Left renal pelvis (tissue), 4 donors: Measurements from ENCODE around the gene PARM1. TPM values are rescaled to one million over a fixed set of nuclear protein-coding genes. Genes with fewer than 3 reads are reported as not detected.

Experiments
- DNase-seq, 4 donors: peaks; one replicate each; pipeline ENCODE4 v3.0.0-alpha.2; 2013; ENCODE audit warnings: low read depth in 4 of 4, low spot score in 3 of 4
- polyA plus RNA-seq, 4 donors: library from polyadenylated mRNA; unstranded; fragments of 120-200 nt; gene quantifications; one replicate each; pipeline ENCODE4 v1.2.1, GENCODE V29; 2013; ENCODE audit not compliant: insufficient read length in 4 of 4

Gene PARM1
- polyA plus RNA-seq, 4 donors, result 22.6 to 65.9 (median 50.6) TPM

DNA sequence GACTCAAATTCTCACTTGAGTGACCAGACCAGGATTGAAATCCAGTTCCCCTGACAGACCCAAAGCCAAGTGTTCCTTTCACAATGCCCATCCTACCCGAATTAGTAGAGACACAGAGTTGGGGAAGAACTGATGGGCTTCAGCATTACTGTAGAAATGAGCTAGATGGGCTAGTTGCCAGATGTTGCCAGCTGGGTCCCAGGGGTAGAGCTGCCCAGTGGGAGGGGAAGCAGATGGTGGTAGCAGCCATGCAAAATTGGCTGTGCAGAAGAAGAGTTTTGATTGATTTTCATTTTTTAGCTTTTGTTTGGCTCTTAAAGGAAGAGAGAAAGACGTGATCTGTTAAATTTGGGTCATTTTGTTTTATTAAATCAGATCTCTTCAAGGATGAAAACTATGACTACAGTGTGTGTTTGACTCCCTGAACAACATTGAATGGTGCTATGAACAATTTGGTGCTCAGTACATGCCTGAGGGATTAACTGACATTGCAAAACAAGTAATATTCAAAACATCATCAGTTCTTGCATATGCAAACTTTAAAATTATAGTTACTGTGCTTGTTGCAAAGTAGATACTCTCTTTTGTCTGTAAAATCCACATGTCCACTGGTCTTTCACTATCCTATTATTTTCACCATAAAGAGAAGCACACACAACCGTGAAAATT lies 86.0 kb downstream of the PARM1 start:
- no peak for DNase-seq

DNA sequence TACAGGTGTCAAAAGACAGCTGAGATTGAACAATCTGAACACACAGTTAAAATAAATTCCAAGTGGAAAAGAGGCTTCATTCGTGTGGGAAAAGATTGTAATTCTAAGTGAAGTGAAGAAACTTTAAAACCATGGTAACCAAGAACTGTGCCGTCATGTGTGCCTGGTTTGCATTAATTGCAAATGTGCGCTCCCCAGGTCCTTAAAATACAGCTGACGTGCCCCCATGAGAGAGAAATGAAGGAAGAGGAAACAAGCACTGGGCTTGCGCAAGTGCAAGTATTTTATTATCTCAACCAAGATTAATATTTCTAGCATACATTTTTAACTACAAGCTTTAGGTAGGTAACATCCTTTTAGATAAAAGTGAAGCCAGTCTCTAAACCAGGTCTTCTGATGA lies 92.5 kb downstream of the PARM1 start:
- DNase-seq, result no peak

DNA sequence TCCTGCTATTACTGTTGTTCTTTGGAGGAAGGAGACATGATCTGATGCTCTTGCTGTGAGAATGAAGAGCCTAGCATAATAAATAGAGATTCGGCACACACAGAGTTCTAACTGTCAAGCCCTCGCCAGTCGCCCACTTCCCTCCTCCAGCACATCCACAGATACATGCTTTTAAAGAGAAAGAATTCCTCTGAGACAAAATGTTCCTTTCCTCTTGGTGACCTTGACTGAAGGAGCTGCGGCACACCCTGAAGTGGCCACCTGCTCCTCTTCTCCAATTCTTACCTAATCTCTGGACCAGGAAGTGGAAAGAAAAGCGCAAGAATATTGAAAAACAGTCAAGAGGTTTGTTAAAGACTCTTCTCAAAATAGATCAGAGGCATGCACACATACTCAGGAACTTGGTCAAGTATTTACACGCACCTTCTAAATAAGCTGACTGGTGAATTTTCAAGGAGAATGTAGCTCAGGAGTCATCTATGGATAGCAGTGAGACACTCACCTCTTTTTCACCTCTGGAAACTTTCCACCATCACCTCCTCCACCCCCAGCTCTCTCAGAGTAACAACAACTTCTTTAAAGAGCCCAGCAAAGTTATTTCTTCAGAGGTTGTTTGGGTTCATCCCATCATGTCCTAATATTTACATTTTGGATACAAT lies 95.4 kb downstream of the PARM1 start:
- DNase-seq, result no peak

DNA sequence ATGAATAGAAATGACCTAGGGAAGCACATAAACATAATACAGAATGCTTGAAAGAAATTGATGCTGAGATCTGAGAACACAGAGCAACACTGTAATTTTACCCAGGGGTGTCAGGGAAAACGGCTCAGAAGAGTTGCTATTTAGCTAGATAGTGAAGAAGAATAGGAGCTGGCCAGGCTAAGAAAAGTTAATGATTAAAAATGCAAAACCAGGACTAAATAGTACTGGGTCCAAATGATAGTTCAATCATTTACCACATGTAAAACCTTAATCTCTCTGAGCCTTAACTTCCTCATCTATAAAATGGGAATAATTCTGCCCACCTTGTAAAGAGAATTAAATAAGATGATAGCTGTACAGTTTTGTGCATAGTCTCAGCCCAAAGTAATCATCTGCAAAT lies 97.1 kb downstream of the PARM1 start:
- DNase-seq, result no peak

DNA sequence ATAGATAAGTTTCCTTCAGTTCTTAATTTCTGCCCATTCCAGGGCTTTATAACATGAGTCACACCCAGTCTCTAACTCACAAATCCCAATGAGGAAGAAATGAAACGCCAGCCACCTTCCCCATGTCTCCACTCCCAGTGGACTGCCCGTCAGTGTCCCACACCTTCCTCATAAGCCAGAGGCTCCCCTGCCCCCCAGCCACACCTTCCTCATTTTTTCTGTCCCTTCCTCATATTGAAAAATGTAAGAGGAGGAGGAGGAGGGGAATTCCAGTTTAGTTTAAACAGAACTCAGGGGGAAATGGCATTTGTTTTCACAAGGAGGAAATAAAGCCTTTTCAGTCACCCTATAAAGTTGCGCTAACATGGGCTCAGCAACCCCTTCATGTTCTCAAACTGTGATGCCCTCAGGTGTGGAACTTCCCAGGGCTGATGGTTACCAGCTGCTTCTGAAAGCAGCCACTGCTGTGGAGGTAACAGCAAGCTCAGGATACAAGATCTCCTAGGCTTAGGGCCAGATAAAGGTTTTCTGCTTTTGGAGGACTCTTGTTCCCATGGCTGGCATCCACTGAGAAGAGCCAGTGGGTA lies 97.8 kb downstream of the PARM1 start:
- no peak for DNase-seq

DNA sequence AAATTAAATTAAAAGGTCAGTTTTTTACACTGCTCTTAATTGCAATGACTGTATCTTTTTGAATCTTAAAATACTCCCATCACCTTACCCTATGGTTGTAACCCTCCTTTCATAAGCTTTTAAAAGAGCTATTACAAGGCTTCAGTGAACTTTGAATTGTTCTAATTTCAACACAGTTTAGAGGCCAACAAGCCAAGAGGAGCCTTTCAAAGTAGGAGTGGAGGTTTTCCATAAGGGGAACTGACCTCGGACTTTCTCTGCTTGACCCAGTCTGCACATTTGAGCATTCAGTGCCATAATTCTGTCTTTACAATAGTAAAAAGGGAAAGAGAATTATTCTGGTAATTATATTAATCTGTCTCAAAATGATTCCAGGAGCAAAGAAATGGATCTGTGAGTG lies 98.9 kb downstream of the PARM1 start:
- no peak for DNase-seq

DNA sequence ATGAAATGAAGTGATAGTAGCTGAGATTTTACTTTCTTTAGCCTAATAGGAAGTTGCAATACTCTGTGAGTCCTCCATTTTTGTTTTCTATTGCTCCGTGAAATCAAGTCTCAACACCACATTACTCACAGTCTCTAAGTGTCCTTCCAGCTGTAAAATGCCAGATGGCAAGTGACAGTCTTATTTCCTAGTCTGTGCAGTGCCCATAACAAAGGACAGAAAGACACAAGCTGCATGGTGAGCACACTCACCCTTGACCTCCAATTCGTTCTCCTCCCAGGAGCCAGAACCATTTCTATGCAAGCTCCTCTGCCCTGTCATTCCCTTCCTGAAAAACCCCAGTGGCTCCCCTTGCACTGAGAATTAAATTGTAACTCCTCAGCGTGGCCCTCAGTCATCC lies 101.6 kb downstream of the PARM1 start:
- no peak for DNase-seq

DNA sequence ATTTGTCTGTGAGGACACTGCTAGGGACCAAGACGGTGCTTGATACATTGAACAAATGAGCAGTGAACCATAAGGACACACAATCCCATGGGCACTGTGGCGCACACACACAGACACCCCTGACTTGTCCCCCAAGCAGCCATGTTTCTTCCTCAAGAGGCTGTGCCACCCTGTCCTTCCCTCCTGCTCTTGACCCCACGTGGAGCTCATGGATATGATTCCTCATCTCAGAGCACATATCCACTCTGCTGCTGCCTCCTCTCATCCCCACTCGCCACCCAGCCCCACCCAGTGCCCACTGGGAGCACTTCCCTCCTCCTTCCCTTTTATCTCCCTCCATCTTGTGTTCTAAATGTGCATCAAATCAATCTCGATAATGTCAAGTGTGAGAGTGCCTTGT lies 102.4 kb downstream of the PARM1 start:
- no peak for DNase-seq

DNA sequence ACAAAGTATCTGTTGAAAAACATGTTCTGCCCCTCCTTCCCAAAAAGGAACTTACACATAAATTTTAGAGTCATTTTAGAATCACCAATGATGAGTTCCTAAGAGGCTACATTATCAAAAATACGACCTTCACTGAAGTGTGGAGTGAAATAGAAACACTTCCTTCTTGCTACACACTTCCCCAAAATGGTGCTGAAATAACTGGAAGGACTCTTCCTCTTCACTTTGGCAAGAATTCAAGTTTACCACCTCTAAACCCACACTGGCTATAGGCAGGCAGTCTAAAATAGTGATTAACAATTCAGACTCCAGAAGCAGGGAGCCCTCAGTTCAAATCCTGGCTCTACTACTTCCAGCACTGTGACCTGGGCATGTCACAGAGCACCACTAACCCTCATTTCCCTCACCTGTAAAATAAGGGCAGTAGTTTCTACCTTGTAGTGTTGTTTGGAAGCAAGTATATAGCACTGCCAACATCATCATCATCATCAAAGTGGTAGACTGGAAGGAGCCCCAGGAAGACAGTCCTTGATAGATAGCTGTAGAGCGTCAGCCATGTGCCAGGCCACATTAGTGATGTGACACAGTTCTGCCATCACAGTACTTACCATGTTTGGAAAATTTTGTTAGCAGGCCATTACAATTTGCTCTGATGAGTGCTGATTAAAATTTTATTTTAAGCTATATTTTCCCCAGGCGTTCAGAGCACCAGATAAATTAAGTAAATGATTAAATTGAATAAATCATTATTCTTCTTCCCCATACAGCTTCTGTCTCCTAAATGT lies 103.3 kb downstream of the PARM1 start:
- DNase-seq, result no peak

DNA sequence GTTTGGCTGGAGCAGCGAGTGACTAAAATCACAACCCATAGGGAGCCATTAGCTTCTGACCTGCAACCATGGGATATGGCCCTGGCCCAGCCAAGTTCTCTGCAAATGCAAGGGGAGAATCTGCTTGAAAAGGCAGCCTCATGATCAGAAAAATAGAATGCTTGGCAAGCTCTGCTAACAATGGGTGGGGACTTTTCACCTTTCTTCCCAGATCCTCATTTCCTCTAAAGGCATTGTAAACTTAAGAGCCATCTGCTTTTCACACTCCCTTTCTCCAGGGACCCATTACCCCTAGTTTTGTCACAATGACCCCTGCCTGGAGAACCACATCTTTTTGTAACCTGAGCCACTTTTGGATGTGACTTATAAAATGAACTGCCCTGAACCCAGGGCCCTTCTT lies 104.3 kb downstream of the PARM1 start:
- DNase-seq, result no peak

DNA sequence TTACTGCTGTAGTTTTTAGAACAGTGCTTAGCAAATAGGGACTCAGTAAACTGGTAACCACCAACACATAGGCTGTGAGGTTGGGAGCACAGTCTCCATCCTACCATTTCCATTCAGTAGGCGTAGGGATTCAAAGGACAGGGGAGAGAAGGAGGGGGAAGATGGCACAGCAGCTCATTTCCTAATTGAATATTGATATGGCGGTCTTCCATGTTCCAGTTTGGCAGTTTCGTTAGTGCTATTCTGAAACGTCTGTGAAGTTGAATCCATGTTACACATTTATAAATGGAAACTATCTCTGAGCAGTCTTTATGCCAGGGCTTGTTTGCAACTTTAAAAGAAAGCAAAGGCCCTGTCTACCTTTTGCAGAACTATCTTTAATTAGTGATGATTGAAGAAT lies 105.5 kb downstream of the PARM1 start:
- no peak for DNase-seq

DNA sequence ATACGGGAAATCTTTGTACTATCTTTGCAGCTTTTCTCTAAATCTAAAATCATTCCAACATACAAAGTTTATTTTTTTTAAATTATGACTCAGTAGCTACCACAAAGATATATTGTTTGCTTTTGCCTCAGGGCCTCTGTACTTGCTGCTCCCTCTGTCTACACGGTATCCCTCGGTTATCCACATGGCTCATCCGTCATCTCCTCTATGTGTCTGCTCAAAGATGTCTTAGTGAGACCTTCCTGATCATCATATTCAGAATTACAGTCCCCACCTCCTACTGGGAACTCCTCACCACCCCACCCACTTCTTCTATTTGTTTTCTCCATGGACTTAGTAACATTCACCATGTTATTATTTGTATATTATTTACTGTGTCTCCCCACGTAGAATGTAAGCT lies 107.8 kb downstream of the PARM1 start:
- no peak for DNase-seq

DNA sequence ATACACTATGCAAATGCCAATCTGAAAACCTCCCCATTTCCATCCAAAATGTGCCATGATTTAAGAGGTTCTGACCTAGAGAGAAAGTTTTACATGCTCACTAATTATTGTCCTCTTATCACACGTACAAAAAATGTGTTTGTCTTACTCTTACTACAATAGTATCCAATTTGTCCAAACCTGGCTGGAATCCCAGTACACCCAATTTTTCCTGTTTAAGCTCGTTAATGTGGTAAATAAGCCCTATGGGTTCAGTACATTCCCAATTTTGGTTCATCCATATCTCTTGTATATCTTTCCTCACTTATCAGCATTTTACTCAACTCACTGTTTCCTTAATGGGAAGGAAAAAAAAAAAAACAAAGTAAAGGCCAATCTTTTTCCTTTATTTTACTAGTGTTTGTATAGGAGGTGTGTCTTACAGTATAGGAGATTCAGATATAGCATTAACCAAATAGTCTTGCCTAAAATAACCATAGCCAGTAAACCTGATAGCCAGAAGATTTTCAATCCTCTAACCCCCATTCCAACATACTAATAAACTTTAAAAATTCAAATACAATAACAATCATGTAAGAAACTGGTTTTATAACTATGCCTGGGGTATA lies 109.8 kb downstream of the PARM1 start:
- DNase-seq, result no peak

DNA sequence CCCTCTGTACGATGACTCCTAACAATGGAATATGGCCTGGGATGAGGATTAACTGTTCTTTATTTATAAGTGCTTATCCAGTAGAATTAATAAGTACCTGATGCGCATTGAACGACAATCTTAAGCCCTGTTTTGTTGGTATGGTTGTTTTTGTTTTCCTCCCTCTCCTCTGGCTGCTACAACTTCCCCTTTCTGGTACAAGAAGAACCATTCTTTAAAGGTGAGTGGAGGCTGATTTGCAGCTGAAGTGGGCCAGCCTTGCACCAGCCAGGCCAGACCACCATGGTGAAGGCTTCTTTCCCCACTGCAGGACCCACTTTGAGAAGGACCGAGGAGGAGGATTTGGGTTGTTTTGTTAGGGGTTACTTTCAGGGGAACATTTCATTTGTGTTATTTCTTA lies 113.3 kb downstream of the PARM1 start:
- DNase-seq, result no peak

DNA sequence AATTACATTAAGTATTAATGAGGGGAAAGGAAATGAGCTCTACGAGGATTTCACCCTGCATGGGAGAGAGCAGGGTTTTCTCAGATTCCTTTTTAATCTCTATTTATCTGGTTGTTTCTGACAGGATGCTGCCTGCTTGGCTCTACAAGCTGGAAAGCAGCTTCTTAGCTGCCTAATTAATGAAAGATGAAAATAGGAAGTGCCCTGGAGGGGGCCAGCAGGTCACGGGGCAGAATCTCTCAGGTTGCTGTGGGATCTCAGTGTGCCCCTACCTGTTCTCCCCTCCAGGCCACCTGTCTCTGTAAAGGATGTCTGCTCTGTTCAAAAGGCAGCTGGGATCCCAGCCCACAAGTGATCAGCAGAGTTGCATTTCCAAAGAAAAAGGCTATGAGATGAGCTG lies 113.7 kb downstream of the PARM1 start:
- no peak for DNase-seq

DNA sequence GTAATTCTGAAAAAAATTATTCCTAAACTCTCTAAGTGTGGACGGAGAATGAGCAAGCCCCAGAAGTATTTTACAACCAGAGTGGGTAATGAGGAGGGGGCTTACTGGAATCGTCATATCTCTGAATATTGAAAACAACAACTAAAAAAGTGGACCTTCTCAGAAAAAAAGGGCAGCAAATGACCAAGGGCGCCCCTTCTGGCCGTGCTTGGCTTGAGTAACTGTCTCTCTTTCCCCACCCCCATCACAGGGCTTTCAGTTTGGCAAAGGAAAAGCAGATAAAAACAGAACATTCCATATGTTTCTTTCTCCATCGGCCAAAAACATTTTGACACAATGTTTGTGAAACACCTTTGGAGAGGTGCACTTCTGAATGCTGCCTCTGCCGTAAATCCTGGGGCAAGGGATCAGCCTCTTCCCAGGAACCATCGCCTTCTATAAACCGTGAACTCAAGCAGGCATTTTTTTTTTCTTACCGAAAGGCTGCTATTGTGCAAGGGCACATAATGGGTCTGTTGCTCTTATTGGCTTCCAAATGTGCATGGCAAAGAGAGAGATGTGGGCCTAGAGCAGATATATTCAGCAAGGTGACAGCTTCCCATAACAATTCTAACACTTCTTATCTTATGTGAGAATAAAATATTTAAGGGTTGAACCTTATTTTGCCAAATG lies 115.4 kb downstream of the PARM1 start:
- no peak for DNase-seq

DNA sequence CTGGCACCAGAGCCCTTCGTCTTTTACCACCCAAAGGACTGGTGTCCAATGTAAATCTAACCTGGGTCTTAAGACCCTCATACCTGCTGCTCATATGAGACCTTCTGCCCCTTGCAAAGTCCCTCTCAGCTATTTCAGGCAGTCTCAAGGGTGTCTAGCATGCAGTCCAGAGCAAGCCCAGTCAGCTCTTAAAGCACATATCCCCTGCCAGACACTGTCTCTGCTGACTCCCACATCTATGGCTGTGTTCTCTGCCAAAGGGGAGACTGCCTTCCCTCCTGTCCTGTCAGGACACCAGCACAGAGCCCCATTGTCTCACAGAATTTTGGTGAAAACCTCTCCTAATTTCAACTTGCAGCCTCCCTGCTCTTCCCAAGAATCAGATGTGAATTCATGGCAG lies 118.5 kb downstream of the PARM1 start:
- DNase-seq, result no peak

DNA sequence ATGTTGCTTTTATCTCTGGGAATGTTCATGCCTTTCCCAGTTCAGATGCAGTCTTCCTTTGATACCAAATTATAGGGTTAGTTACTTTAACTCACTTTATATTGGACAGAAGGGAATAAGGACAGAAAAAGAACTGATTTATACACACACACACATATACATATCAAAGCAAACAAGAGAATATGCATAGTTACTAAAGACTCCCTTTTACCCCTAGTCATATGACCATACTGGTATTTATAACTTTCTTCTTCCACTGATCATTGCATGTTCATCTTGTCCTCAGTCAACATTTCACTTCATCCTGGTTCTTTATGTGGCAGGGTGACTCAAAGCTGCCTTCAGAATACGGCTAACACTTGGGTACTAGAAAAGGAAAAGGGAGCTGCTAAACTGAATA lies 120.4 kb downstream of the PARM1 start:
- no peak for DNase-seq

DNA sequence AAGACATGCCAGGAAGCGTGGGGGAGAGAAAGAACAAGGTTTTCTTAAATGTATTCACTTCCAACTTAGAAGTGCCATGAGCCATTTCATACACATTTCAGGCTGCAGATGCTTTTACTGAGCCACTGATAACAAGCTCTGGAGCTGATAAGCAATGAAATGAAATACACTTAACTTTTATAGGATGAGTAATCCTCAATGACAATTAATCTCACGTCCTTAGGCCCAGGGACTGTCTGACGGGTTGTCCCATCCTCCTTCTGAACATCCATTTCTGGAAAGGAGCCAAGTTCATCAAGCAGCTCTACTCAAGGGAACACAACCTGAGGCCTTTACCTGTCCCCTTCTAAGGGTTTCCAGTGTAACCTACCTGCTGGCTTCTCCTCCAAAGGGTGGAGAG lies 121.2 kb downstream of the PARM1 start:
- no peak for DNase-seq

DNA sequence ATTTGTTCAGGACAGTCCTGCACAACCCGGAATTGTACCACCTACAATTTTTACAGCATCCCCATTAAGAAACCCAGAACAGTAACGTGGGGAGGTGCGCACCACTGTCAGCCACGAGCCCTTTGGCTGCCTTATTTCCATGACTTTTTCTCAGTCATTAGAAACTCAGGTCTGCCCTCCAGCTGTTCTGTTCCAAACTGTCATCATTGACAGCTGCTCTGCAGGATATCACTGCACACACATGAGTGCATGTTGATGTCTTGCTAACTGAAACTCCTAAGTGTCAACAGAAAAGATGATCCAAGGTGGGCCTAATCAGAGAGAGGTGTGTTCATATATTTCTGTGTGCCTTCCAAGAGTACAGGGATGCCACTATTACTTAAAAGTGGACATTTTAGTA lies 123.4 kb downstream of the PARM1 start:
- DNase-seq, result no peak

DNA sequence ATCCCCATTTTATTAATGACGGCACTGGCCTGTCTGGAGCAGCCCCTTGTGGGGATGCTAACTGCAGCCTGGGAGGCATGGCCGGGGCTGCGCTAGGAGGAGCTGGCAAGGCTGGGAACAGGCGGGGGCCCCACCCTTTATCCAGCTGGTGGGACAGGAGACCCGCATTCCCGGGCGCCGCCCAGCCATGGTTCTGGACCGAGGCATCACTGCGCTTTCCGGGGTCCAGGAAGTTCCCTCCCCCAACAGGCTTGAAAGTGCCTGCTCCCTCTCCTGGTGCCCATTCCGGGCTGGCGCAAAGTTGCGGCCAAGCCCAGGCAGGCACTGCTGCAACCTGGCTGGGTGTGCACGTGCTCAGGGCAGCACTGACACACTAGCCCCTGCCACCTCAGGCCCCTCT lies 124.5 kb downstream of the PARM1 start:
- DNase-seq, result no peak
